ENCODE measurements around the gene PRDX3. TPM values are rescaled to one million over a fixed set of nuclear protein-coding genes. Genes with fewer than 3 reads are reported as not detected.

Gene PRDX3
- total and polyA plus RNA-seq, 4 donors, result 176 to 307 (median 258) TPM

DNA sequence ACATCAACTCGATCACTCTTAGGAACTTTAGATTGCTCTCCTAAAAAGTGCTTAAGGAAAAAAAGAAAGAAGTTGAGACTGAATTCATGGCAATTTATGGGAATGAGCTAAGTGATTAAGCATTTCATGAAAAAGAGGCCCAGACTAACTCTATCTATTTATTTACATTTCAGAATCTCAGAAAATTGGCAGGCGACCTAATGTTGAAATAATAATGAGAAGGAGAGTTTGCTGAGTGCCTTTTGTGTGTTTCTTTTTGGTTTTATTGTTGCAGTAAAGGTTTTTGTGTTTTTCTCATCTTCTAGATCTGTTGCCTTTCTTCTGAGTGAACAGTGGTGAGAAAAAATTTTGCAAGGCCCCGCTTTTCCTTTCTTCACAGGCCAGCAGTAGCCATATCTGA, 32.6 kb upstream of the PRDX3 start (continued):
- TF ChIP-seq, protein P1, sequence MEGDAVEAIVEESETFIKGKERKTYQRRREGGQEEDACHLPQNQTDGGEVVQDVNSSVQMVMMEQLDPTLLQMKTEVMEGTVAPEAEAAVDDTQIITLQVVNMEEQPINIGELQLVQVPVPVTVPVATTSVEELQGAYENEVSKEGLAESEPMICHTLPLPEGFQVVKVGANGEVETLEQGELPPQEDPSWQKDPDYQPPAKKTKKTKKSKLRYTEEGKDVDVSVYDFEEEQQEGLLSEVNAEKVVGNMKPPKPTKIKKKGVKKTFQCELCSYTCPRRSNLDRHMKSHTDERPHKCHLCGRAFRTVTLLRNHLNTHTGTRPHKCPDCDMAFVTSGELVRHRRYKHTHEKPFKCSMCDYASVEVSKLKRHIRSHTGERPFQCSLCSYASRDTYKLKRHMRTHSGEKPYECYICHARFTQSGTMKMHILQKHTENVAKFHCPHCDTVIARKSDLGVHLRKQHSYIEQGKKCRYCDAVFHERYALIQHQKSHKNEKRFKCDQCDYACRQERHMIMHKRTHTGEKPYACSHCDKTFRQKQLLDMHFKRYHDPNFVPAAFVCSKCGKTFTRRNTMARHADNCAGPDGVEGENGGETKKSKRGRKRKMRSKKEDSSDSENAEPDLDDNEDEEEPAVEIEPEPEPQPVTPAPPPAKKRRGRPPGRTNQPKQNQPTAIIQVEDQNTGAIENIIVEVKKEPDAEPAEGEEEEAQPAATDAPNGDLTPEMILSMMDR (IDR thresholded peaks at IDR 0.05; ENCODE audit: low read depth, low read length, missing input control), result no peak
- TF ChIP-seq FOXA1 (IDR thresholded peaks at IDR 0.05) (no peak), GABPA (IDR thresholded peaks at IDR 0.05 in 1 of 2, conservative IDR thresholded peaks at IDR 0.05 in 1 of 2) (no peak)

- no peak overlapping the region for H3K27ac ChIP-seq (ENCODE audit: low read depth in 1 of 2, low read length in 2 of 2)
- H3K4me1 ChIP-seq (ENCODE audit: control insufficient read depth in 4 of 4, insufficient read depth in 4 of 4, low read length in 3 of 4), result peaks cover 0 to 30% (median 22%) of the 10 kb centered on the region in 4 donors
- TF ChIP-seq, protein P2, sequence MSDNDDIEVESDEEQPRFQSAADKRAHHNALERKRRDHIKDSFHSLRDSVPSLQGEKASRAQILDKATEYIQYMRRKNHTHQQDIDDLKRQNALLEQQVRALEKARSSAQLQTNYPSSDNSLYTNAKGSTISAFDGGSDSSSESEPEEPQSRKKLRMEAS (IDR thresholded peaks at IDR 0.05), result no peak
- no peak for TF ChIP-seq FOXA1 (IDR thresholded peaks at IDR 0.05)
- no peak for TF ChIP-seq GABPA (IDR thresholded peaks at IDR 0.05 in 1 of 2, conservative IDR thresholded peaks at IDR 0.05 in 1 of 2)
- no peak for TF ChIP-seq REST (IDR thresholded peaks at IDR 0.05)
- TF ChIP-seq, protein P3, sequence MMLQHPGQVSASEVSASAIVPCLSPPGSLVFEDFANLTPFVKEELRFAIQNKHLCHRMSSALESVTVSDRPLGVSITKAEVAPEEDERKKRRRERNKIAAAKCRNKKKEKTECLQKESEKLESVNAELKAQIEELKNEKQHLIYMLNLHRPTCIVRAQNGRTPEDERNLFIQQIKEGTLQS (IDR thresholded peaks at IDR 0.05), result no peak
- no peak for TF ChIP-seq ZBTB33 (IDR thresholded peaks at IDR 0.05)
- TF ChIP-seq FOXA2 (IDR thresholded peaks at IDR 0.05), result no peak
- WGBS, result 86% methylated on average over 2 of the region's 2 CpGs
- peaks cover 0 to 2% (median 0%) of the 10 kb centered on the region in 4 donors for H3K36me3 ChIP-seq (ENCODE audit: control insufficient read depth in 4 of 4, insufficient read depth in 3 of 4, low read depth in 1 of 4, low read length in 3 of 4)
- H3K27me3 ChIP-seq (ENCODE audit: control insufficient read depth in 4 of 4, insufficient read depth in 4 of 4, low read length in 3 of 4), result no peaks in the 10 kb centered on the region
- H3K4me3 ChIP-seq (ENCODE audit: low read depth in 1 of 3, low read length in 3 of 3), result no peak overlapping the region
- DNase-seq (ENCODE audit: low spot score), result no peak
- H3K9me3 ChIP-seq (ENCODE audit: control insufficient read depth in 4 of 4, low read length in 3 of 4), result no peaks in the 10 kb centered on the region
- no peak overlapping the region for H3K9ac ChIP-seq (ENCODE audit: low read depth in 1 of 2, low read length in 2 of 2)
These were observed 32.0 kb upstream of the PRDX3 start for GRCh38 chr10:119210633-119211032.

DNA sequence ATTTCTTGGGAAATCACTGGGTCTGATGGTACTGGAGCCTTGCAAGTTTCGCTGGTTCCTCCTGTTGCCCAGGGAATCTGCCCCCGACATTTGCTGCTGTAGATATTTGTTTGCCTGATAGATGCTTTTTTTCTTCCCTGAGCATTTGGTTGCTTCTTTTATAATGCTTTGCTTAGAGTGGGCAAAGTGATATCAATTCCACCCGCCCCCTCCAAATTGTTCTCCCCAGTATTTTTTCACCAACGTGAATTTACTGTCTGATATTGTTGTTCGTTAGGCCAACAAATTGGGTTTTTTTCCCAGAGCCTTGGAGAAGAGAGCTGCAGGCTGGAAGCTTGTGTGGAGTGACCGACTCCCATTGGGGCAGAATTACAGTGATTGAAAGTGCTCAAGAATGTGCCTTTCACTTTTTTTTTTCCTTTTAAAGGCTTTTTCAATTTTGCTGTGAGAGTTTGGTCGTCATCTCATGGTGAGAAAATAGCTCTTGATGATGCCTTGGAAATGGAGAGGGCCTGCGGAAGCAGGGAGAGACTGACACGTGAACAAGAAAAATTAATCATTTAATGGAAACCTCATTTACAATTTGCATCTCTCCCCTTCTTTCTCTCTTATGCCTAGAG, 31.2 kb upstream of the PRDX3 start:
- peak overlapping the region in 1 of 2 donors; percentile 69 for H3K9ac ChIP-seq (ENCODE audit: low read depth in 1 of 2, low read length in 2 of 2)
- H3K4me3 ChIP-seq (ENCODE audit: low read depth in 1 of 3, low read length in 3 of 3), result peak overlapping the region in 1 of 3 donors; percentile 4
- peak overlapping the region; percentile 53 to 80 for H3K27ac ChIP-seq (ENCODE audit: low read depth in 1 of 2, low read length in 2 of 2)
- no peaks in the 10 kb centered on the region for H3K27me3 ChIP-seq (ENCODE audit: control insufficient read depth in 4 of 4, insufficient read depth in 4 of 4, low read length in 3 of 4)
- no peaks in the 10 kb centered on the region for H3K9me3 ChIP-seq (ENCODE audit: control insufficient read depth in 4 of 4, low read length in 3 of 4)
- peaks cover 0 to 30% (median 22%) of the 10 kb centered on the region in 4 donors for H3K4me1 ChIP-seq (ENCODE audit: control insufficient read depth in 4 of 4, insufficient read depth in 4 of 4, low read length in 3 of 4)
- DNase-seq (ENCODE audit: low spot score), result no peak
- 52% methylated on average over 9 of the region's 9 CpGs for WGBS
- TF ChIP-seq EGR1 (IDR thresholded peaks at IDR 0.05; ENCODE audit: low read depth in 2 of 2) (no peak), NR2F2 (IDR thresholded peaks at IDR 0.05) (no peak), RXRA (IDR thresholded peaks at IDR 0.05) (no peak), TAF1 (conservative IDR thresholded peaks at IDR 0.05) (no peak), RAD21 (IDR thresholded peaks at IDR 0.05) (no peak), REST (IDR thresholded peaks at IDR 0.05) (no peak), YY1 (IDR thresholded peaks at IDR 0.05) (no peak)
- TF ChIP-seq, protein P3 (IDR thresholded peaks at IDR 0.05), result no peak
- H3K36me3 ChIP-seq (ENCODE audit: control insufficient read depth in 4 of 4, insufficient read depth in 3 of 4, low read depth in 1 of 4, low read length in 3 of 4), result peaks cover 0 to 2% (median 0%) of the 10 kb centered on the region in 4 donors
